Cerebellar cortex (tissue), 1 donor: Measurements from ENCODE around the gene NDRG4.
A peak's percentile ranks its signal among the peaks of the same experiment; 100 is the strongest.
"Not testable (repeated sequence)": the region's sequence is repeated elsewhere in the genome, so short reads cannot be mapped to it uniquely, and the experiment has no call there.

Source experiments
- DNase-seq: peaks from one replicate; pipeline ENCODE4 v3.0.0-alpha.2; 2015; ENCODE audit warnings: low spot score

NDRG4 gene

DNA sequence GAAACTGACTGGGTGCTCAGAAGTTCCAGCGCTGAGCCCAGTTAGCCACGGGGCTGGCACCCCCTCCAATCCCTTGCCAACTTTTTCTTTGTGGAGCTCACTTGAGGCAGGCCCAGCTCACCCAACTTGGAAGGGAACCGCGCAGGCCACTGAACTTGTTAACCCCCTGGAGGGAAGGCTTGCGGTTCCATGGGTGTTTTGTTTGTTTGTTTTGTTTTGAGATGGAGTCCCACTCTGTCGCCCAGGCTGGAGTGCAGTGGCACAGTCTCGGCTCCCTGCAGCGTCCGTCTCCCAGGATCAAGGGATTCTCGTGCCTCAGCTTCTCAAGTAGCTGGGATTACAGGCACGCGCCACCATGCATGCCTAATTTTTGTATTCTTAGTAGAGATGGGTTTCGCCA is 34.1 kb upstream of the NDRG4 start:
- DNase-seq = no peak

- DNase-seq = no peak
These were observed 33.5 kb upstream of the NDRG4 start for GRCh38 chr16:58466396-58466795.

DNA sequence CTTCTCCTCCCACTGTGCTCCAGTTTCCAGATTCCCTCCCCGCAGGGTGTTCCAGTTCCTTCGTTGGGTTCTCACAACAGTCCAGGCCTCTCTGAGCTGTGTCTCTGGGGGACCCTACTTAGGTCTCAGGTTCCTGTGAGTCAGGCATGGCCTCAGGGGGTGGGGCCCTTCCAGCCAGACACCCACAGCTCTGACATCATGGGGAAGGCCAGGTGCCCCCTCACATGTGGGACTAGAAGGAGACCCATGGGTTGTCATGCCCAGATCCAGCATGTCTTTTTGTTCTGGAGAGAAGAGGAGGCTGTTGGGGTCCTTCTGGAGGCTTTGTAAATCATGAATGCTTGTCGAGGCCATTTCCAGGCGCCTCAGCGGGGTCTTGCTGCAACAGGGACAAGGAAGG is 32.0 kb upstream of the NDRG4 start:
- no peak for DNase-seq

- no peak for DNase-seq
These were observed 28.6 kb upstream of the NDRG4 start for GRCh38 chr16:58471209-58471975.

DNA sequence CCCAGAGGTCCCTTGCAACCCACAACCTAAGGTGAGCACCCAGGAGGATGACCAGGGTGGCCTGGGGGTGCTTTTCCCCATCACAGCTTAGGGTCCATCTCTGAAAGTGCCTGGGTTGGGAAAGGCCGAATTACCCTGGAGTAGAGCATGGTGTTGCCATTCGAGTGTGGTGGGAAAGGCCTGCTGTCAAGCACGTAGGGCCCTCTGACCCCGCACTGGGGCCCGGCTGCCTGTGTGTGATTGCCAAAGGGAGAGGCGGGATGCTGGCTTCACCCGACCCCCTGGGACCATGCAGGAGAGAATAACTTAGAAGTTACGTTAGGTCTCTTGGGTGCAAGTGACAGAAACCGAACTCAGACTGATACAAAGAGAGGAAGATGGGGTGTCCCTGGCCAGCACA is 27.7 kb upstream of the NDRG4 start:
- DNase-seq = no peak

DNA sequence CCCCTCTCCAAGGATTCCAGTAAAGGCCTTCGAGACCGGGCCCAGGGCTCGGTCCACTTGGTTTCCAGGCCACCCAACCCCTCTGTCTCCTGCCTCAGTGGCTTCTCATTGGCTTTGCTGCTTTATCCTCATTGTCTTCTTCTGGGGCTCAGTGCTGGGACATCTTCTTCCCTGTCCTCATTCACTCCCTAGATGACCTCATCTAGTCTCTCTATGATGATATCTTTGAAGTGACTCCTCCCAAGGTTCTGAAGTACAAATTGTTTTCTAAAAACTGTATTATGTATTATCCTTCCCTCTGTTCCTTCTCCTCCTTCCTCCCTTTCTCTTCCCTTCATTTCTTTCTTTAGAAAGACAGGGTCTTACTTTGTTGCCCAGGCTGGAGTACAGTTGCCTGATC is 27.1 kb upstream of the NDRG4 start:
- DNase-seq = no peak

DNA sequence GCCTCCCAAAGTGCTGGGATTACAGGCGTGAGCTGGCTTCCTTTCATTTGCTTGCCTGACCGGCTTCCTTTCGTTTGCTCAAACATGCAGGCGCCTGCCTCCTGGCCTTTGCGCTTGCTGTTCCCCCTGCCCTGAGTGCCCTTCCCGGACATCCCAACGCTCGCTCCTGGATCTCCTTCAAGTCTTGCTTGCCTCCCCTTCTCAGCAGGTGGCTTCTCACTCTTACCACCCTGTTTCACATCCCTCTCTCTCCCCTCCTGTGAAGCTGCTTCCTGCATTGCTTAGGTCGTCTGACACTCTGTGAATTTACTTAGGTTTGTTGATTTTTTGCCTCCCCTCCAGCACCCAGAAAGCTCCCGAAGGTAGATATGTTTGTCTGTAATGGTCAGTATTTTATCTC is 25.6 kb upstream of the NDRG4 start:
- no peak for DNase-seq

DNA sequence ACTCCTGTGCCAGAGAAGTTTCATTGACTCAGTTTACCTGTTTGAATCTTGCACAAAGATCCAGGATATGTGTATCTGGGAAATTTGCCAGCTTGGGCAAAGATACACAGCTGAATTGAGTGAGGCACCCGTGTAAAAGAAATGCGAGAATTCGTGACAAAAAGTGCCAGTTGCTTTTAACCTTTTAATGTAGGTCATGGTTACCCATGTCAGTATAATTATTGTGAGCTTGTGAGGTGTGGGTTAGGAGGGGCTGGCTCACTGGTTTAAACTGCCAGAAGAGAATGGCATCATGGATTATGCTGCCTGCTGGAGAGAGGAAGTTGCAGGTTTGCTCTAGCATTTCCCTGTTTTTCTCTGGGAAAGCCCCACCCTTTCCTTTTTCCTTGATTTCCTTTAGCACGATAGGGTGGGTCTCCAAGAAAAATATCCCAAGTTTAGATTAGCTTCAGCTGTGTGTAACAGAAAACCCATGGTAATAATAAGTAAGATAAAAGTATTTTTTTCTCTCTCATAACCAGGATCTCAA is 24.8 kb upstream of the NDRG4 start:
- no peak for DNase-seq

DNA sequence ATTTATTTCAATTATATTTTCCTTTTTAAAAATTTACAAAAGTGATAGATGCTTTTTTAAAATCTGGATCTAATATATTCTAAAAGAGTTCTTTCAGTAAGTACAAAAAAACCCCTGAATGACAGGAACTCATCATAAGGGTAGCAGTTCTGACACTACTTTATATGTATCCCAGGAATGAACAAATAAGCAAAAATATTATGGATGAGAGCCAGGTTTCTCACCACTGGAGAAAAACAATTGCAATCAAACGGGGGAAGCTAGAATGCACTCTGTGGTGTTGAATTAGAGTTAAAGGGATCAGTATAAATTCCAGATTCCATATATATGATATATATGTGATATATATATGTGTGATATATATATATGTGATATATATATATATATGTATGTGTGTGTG is 23.2 kb upstream of the NDRG4 start:
- no peak for DNase-seq

- no peak for DNase-seq
These were observed 21.5 kb upstream of the NDRG4 start for GRCh38 chr16:58478427-58478826.

DNA sequence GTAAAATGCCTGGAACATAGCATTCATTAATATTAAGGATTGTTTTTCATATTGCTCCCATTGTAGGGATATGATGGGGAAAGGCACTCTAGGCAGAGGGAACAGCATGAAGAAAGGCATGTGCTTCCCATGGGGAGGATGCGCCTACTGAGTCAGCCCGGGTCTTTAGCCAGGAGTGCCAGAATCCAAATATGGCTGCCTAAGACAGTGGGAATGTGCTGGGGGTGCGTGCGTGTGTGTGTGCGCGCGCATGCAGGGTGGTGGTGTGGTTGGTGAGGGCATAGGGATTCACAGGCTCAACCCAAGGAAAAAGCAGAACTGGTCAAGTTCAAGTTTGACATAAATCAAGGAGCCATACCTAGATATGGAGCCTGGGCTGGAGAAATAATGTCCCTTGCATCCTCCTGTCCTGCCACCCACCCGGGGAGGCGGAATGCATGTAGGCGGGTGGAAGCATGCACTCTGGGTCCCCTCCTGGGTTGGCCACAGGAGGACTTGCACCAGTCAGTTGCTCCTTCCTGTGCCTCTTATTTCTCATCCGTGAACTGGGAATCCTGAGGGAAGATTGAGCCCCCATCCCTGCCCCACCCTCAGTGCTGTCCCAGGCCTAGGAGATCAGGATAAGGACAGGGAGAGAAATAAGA is 18.6 kb upstream of the NDRG4 start:
- no peak for DNase-seq

- DNase-seq = no peak
These were observed 18.0 kb upstream of the NDRG4 start for GRCh38 chr16:58481931-58482330.

DNA sequence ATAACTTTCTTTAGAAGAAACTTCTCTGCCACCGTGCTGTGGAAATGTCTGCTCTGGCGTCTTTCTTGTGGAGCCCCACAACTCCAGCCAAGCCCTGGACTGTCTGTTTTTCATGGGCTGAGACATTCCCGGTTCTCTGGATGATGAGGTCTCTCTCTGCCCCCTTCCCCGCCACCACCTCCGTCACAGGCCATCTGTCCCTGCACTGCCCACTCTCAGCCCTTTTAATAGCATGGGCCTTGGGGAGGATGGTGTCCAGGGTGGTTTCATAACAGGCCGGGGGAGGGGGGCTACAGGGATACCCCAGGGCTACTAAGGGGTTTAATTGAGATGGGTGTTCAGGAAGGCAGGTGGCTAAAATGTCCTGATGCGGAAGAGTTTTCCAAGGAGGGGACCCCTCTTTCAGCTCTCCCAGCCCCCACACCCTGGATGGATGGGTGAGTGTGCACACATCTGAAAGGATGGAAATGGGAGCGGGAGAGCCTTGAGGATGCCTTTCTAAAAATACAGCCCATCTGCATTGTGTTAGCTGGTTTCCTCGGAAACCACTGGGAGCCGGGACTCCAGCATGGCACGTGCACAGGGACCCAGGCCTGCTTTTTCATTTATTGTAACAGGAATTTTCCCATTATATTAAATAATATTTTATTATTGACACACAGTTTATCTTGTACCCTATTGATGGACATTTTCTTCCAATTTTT is 14.6 kb upstream of the NDRG4 start:
- DNase-seq = no peak

GRCh38 chr16:58487566-58488351 is 12.2 kb upstream of the NDRG4 start:
- DNase-seq = peak; percentile 88

DNA sequence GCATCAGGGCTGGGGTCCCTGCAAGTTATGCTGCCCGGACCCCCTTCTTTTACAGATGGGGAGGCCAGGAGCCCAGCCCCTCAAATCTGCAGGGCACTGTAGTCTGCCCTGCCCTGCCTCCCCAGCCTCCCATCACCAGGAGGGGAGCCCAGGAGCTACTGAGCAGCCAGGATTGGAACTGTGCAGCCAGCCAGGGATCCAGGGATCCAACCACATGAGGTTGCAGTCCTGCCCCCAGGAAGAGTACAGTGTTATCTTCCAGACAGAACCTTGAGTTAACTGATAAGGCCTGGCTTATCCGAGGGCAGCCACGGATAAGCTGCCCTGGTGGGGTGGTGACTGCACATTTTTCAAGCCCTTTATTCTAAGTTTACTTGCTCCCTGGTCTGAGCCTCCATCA is 11.4 kb upstream of the NDRG4 start:
- DNase-seq = no peak

- no peak for DNase-seq
These were observed 9.9 kb upstream of the NDRG4 start for GRCh38 chr16:58490065-58490464.

GRCh38 chr16:58490539-58490938 is 9.4 kb upstream of the NDRG4 start:
- not testable (repeated sequence) for DNase-seq

GRCh38 chr16:58492066-58492465 is 7.9 kb upstream of the NDRG4 start:
- DNase-seq = no peak

- DNase-seq = peak; percentile 76
These were observed 7.2 kb upstream of the NDRG4 start for GRCh38 chr16:58492735-58493134.

GRCh38 chr16:58493756-58494431 is 6.0 kb upstream of the NDRG4 start:
- DNase-seq = no peak

GRCh38 chr16:58494981-58495520 is 4.9 kb upstream of the NDRG4 start:
- DNase-seq = peak; percentile 99
